Stimulated activated naive CD4-positive, alpha-beta T cell (primary cell): ENCODE data around the gene S100A12.
"Not testable (repeated sequence)": the region's sequence is repeated elsewhere in the genome, so short reads cannot be mapped to it uniquely, and the experiment has no call there.

Experiments
- DNase-seq, 6 experiments: peaks; one replicate each; lab custom pipeline; 2025; lab: John Stamatoyannopoulos, UW

Gene S100A12

DNA sequence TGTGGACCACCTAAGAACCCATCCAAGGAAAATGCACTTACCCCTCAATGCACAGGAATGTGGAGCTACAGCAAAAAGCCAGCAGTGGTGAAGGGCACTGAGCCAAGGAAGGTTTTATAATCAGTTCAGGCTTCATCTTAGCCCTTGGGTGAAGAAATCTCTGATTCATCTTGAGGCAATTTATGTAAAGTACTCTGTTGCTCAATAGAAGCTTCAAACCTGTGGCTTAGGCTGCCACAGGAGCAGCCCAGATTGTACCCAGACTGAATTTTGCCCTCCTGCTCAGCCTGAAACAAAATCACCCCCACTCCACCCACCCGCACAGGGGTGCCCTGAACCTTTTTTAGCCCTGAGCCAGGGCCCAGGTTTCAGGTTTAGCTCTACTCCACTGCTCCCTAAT, at the start of gene S100A12:
Gene S100A12, minus strand, starts transcription at position 111 of the 400 bp plus-strand sequence. CDS start 1,029 bp downstream, outside the sequence.
- DNase-seq = no peak

GRCh38 chr1:153422450-153423068, 47.1 kb upstream of the S100A12 start:
- DNase-seq = peak; percentile 15 to 67 (median 39)

DNA sequence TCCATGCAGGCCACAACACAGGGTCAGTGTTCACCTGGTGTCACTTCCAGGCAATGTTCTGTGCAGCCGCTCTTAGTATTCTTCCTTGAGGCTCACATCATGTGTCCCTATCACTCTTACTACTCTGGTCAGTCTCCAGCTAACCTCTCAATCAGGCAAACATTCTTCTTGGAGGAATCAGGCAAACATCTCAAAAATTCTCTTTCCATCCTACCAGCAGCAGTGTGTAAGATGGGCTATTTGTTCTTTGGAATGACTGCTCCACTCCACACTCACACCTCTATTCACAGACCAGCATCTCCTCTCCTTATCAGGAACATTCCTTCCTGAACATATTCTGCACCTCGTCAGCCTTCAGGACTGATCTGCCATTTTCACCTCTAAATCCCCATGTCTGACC, 44.9 kb upstream of the S100A12 start:
- no peak for DNase-seq

GRCh38 chr1:153419436-153419793, 44.0 kb upstream of the S100A12 start:
- not testable (repeated sequence) for DNase-seq

GRCh38 chr1:153418758-153419435, 43.5 kb upstream of the S100A12 start:
- DNase-seq = not testable (repeated sequence)

DNA sequence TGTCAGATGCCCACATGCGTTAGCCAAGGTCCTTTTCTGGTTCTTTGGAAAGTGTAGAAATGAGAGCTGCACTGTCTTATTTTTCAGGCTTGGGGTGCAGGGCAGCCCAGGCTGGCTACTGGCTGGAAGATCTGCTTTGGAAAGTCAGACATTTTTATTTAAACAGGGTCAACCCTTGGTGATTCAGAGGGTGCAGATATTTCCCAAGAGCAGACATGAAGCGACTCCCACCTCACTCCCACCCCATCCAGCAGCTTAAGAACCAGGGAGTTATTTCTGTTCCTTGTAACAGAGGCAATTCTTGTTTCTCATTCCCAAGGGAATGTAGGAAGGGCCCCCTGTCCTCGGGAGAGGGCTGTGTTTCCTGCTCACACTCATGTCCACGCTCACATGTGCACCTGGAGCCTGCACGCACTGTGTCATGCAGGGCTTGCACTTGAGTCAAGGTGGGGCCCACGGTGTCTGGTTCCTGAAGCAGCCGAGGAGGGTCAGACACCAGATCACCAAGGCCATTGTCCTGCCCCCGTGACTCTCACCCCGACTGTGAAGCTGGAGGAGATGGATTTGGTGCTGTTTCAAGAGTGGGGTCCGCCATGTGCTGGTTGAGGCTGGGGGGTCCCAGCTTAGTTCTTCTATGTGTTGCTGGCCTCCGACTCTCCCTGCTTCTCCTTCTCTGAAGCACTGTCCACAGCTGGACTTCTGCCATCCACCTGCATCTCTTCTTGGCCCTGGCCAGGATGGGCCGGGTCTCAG, 41.9 kb upstream of the S100A12 start:
- no peak for DNase-seq

DNA sequence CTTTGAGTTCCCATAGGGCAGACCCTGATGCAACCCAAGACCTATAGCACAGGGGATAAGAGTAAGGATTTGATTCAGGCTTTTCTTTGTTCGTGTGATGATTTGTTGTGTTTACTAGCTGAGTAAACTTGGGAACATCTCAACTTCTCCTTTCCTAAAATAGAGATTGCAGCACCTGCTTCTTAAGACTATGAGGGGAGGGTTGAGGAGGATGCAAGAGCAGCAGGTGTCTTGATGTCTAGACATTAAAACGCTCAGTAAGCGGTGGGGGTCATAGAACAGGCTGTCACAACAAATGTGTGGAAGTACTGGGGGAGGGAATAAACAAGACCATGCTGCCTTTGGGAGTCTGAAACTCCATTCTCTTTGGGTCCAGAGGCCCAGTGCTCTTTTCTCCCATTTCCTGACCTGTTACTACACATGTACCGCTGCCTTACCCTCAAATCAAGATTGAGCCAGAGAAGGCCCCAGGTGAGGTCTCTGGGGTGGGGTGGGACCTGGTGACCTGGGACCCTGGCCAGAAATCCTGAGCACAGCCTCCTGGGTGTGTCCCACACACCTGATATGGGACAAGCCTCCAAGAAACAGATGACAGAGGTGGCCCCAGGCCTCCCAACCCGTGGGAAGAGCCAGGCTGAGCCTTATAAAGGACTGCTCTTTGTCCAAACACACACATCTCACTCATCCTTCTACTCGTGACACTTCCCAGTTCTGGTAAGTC, 40.6 kb upstream of the S100A12 start, which contains the start of gene S100A7A:
Gene S100A7A, plus strand, starts transcription at position 671 of the 721 bp plus-strand sequence. CDS start 1,563 bp downstream, outside the sequence.
- no peak for DNase-seq

DNA sequence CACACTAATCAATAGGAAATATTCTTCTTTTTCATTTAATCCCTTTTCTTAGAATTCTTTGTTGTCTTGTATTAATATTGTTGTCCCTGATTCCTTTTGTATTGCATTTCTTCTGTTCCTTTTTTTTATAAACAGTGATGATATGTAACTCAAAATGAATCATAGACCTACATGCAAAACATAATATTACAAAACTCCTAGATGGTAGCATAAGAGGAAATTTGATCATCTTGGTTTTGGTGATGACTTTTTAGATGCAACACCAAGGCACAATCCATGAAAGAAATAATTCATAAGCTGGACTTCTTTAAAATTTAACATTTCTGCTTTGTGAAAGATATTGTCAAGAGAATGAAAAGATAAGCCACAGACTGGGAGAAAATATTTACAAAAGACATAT, 38.5 kb upstream of the S100A12 start:
- DNase-seq = not testable (repeated sequence)

GRCh38 chr1:153407274-153407673, 31.9 kb upstream of the S100A12 start:
- DNase-seq = peak in 1 of 6 experiments; percentile 4

DNA sequence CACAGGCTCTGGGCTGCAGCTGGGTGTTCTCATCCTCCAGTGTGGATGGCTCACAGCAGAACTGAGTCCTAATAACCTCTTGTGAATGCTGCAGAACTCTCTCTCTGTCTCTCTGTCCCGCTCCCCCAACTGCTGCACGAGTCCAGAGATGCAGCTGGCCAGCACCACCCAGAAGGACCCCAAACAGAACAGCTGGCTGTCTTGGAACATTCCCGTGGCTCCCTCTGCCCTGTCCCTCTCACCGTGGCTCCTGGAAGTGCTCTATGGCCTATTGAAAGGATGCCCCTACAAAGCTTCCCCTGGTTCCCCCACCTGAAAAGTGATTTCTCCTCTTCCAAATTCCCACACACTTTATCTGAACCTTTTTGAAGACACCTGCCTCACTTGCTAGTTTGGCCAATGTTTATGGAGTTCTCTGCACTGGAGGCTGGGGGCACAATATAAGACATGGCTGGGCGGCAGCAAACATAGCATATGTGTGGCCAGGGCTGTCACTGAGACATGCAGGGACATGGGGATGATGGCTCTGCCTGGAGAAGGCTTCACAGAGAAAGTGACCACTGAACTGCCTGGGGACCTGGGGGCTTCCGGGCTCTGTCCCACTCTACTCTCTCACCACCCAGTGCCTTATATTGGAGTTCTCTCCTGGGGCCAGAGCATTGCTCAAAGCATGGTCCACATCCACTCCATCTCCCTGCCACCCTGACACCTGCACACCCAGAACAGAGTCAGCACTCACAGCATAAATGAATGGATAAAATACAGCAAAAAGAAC, 30.6 kb upstream of the S100A12 start:
- not testable (repeated sequence) for DNase-seq

DNA sequence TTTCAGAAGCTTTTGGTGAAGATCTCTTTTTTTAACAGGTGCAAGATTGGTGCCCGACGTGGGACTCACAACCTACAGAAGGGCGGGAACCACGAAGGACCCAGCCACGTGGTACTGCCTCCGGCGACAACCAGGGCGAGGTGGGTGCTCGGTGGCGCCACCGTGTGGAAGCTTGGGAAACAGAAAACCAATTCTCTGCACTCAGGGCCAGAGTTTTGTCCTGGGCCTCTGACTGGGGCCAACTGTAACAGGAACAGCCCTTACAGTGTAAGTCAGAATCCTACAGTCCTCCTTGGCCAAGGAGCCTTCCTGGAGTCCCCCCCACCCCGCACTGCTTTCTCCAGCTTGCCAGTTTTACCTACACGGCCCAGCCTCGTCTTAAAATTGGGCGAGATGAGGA, 29.3 kb upstream of the S100A12 start:
- DNase-seq = peak; percentile 8 to 56 (median 20)

GRCh38 chr1:153404086-153404635, 28.7 kb upstream of the S100A12 start:
- DNase-seq = no peak

GRCh38 chr1:153403421-153404085, 28.1 kb upstream of the S100A12 start:
- DNase-seq = no peak

DNA sequence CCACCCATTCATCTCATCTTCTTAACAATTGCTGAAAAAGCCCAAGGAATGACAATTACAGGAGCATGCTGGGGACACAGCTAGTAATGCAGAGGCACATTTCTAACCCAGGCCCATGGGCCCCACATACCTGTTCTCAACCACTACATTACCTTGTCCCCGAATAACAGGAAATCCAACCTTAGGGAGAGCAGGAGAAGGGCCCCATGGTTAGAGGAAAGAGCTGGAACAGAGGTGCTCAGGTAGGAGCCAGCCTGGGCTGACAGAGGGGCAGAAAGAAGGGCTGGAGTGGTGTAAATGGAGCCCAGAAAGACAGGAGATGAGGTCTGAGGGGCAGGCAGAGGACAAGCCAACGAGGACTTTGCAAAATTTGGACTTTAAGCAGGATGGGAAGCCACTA, 26.8 kb upstream of the S100A12 start:
- no peak for DNase-seq

- DNase-seq = no peak
Measured at GRCh38 chr1:153401461-153401860, 26.0 kb upstream of the S100A12 start.

GRCh38 chr1:153400244-153400643, 24.8 kb upstream of the S100A12 start:
- no peak for DNase-seq

GRCh38 chr1:153399401-153400055, 24.1 kb upstream of the S100A12 start:
- DNase-seq = no peak

GRCh38 chr1:153397924-153398651, 22.7 kb upstream of the S100A12 start:
- no peak for DNase-seq
